ENCODE results near the gene MYEOV. TPM values are rescaled to one million over a fixed set of nuclear protein-coding genes. Genes with fewer than 3 reads are reported as not detected.

Gene MYEOV
- polyA plus RNA-seq, 1 experiment: 4.5 TPM

GRCh38 chr11:69335007-69335780 is 41.2 kb downstream of the MYEOV start:
- no peaks in the 10 kb centered on the region for H3K27me3 ChIP-seq (ENCODE audit: control insufficient read depth, insufficient read depth, low read length)
- TF ChIP-seq CTCF (IDR thresholded peaks at IDR 0.05; ENCODE audit: insufficient read depth, low read depth, low read length): no peak
- ChIA-PET POLR2A (no interaction called here), CTCF (interaction anchor here (0.7 to 1.3 kb wide), 3 partner anchors 102 to 309 kb away, joined by 3 read pairs; no protein-coding TSS in a partner anchor)
- H3K4me3 ChIP-seq (ENCODE audit: low read depth, low read length): no peak overlapping the region
- no peak for DNase-seq (ENCODE audit: low read depth)
- no peaks in the 10 kb centered on the region for H3K36me3 ChIP-seq (ENCODE audit: control insufficient read depth, insufficient read depth, low read length)

- Histone ChIP-seq H3K36me3 (ENCODE audit: control insufficient read depth, insufficient read depth, low read length) (no peaks in the 10 kb centered on the region), H3K27me3 (ENCODE audit: control insufficient read depth, insufficient read depth, low read length) (no peaks in the 10 kb centered on the region), H3K4me3 (ENCODE audit: low read depth, low read length) (no peak overlapping the region)
- CTCF ChIA-PET: interaction anchor here (0.7 to 1.2 kb wide), 3 partner anchors 14 to 308 kb away, joined by 3 read pairs; no protein-coding TSS in a partner anchor
- TF ChIP-seq CTCF (IDR thresholded peaks at IDR 0.05; ENCODE audit: insufficient read depth, low read depth, low read length): no peak
- POLR2A ChIA-PET: no interaction called here
- no peak for DNase-seq (ENCODE audit: low read depth)
Observed at GRCh38 chr11:69335781-69336405, 41.9 kb downstream of the MYEOV start.

- ChIA-PET POLR2A (no interaction called here), CTCF (interaction anchor here (0.9 kb wide), 1 partner anchor 16 kb away, joined by 3 read pairs; no protein-coding TSS in a partner anchor)
- no peak for TF ChIP-seq CTCF (IDR thresholded peaks at IDR 0.05; ENCODE audit: insufficient read depth, low read depth, low read length)
- peak; percentile 17 for DNase-seq (ENCODE audit: low read depth)
- Histone ChIP-seq H3K27me3 (ENCODE audit: control insufficient read depth, insufficient read depth, low read length) (no peaks in the 10 kb centered on the region), H3K4me3 (ENCODE audit: low read depth, low read length) (no peak overlapping the region), H3K36me3 (ENCODE audit: control insufficient read depth, insufficient read depth, low read length) (no peaks in the 10 kb centered on the region)
Observed at GRCh38 chr11:69337211-69337721, 43.3 kb downstream of the MYEOV start.

- no peak for DNase-seq (ENCODE audit: low read depth)
- Histone ChIP-seq H3K36me3 (ENCODE audit: control insufficient read depth, insufficient read depth, low read length) (no peaks in the 10 kb centered on the region), H3K27me3 (ENCODE audit: control insufficient read depth, insufficient read depth, low read length) (no peaks in the 10 kb centered on the region), H3K4me3 (ENCODE audit: low read depth, low read length) (no peak overlapping the region)
- ChIA-PET POLR2A (no interaction called here), CTCF (no interaction called here)
- TF ChIP-seq CTCF (IDR thresholded peaks at IDR 0.05; ENCODE audit: insufficient read depth, low read depth, low read length): no peak
Observed at GRCh38 chr11:69339041-69339733, 45.2 kb downstream of the MYEOV start.

Measured in BJ (cell line).